ENCODE results near the gene C1R.
"Not testable (repeated sequence)": the region's sequence is repeated elsewhere in the genome, so short reads cannot be mapped to it uniquely, and the experiment has no call there.

The C1R gene

GRCh38 chr12:7038591-7038990 lies 53.7 kb downstream of the C1R start:
- no peak for TF ChIP-seq CTCF (IDR thresholded peaks at IDR 0.05; ENCODE audit: insufficient read depth, low read length)
- TF ChIP-seq SPI1 (IDR thresholded peaks at IDR 0.05; ENCODE audit: borderline replicate concordance, low read depth) = no peak
- TF ChIP-seq POLR2AphosphoS5 (IDR thresholded peaks at IDR 0.05; ENCODE audit: low read depth) = no peak
- TF ChIP-seq REST (IDR thresholded peaks at IDR 0.05; ENCODE audit: insufficient replicate concordance, low read depth) = no peak
- no peak for TF ChIP-seq GABPA (IDR thresholded peaks at IDR 0.05; ENCODE audit: low read depth)
- H3K27ac ChIP-seq (replicated peaks) = no peak overlapping the region
- DNase-seq (ENCODE audit: low read depth in 1 of 2, low spot score in 1 of 2) = no peak
- no peak overlapping the region for H3K4me3 ChIP-seq (replicated peaks; ENCODE audit: insufficient read depth, low read length)
- H3K27me3 ChIP-seq (ENCODE audit: insufficient read depth, poor library complexity, severe bottlenecking) = no peaks in the 10 kb centered on the region

GRCh38 chr12:7037411-7037810 lies 54.8 kb downstream of the C1R start:
- H3K27ac ChIP-seq (replicated peaks); DNase-seq (ENCODE audit: low read depth in 1 of 2, low spot score in 1 of 2); H3K4me3 ChIP-seq (replicated peaks; ENCODE audit: insufficient read depth, low read length); H3K27me3 ChIP-seq (ENCODE audit: insufficient read depth, poor library complexity, severe bottlenecking): not testable (repeated sequence)

GRCh38 chr12:7035463-7035862 lies 56.8 kb downstream of the C1R start:
- TF ChIP-seq SPI1 (IDR thresholded peaks at IDR 0.05; ENCODE audit: borderline replicate concordance, low read depth) = no peak

GRCh38 chr12:7034464-7034863 lies 57.8 kb downstream of the C1R start:
- Histone ChIP-seq H3K27me3 (ENCODE audit: insufficient read depth, poor library complexity, severe bottlenecking) (no peaks in the 10 kb centered on the region), H3K27ac (replicated peaks) (no peak overlapping the region), H3K4me3 (replicated peaks; ENCODE audit: insufficient read depth, low read length) (no peak overlapping the region)
- TF ChIP-seq POLR2AphosphoS5 (IDR thresholded peaks at IDR 0.05; ENCODE audit: low read depth) = no peak
- TF ChIP-seq GABPA (IDR thresholded peaks at IDR 0.05; ENCODE audit: low read depth) = no peak
- TF ChIP-seq CTCF (IDR thresholded peaks at IDR 0.05; ENCODE audit: insufficient read depth, low read length) = no peak
- DNase-seq (ENCODE audit: low read depth in 1 of 2, low spot score in 1 of 2) = no peak

More at GRCh38 chr12:7035463-7035862, 56.8 kb downstream of the C1R start:
- Histone ChIP-seq H3K4me3 (replicated peaks; ENCODE audit: insufficient read depth, low read length) (no peak overlapping the region), H3K27me3 (ENCODE audit: insufficient read depth, poor library complexity, severe bottlenecking) (no peaks in the 10 kb centered on the region), H3K27ac (replicated peaks) (no peak overlapping the region)
- no peak for DNase-seq (ENCODE audit: low read depth in 1 of 2, low spot score in 1 of 2)

GRCh38 chr12:7032990-7033389 lies 59.3 kb downstream of the C1R start:
- no peak overlapping the region for H3K27ac ChIP-seq (replicated peaks)
- H3K4me3 ChIP-seq (replicated peaks; ENCODE audit: insufficient read depth, low read length) = no peak overlapping the region
- TF ChIP-seq GABPA (IDR thresholded peaks at IDR 0.05; ENCODE audit: low read depth) (no peak), CTCF (IDR thresholded peaks at IDR 0.05; ENCODE audit: insufficient read depth, low read length) (no peak), SPI1 (IDR thresholded peaks at IDR 0.05; ENCODE audit: borderline replicate concordance, low read depth) (no peak)
- DNase-seq (ENCODE audit: low read depth in 1 of 2, low spot score in 1 of 2) = no peak
- H3K27me3 ChIP-seq (ENCODE audit: insufficient read depth, poor library complexity, severe bottlenecking) = no peaks in the 10 kb centered on the region

GRCh38 chr12:7031306-7031705 lies 60.9 kb downstream of the C1R start:
- Histone ChIP-seq H3K4me3 (replicated peaks; ENCODE audit: insufficient read depth, low read length) (no peak overlapping the region), H3K27ac (replicated peaks) (no peak overlapping the region), H3K27me3 (ENCODE audit: insufficient read depth, poor library complexity, severe bottlenecking) (no peaks in the 10 kb centered on the region)
- TF ChIP-seq GABPA (IDR thresholded peaks at IDR 0.05; ENCODE audit: low read depth) (no peak), POLR2AphosphoS5 (IDR thresholded peaks at IDR 0.05; ENCODE audit: low read depth) (no peak), SPI1 (IDR thresholded peaks at IDR 0.05; ENCODE audit: borderline replicate concordance, low read depth) (no peak), CTCF (IDR thresholded peaks at IDR 0.05; ENCODE audit: insufficient read depth, low read length) (no peak), REST (IDR thresholded peaks at IDR 0.05; ENCODE audit: insufficient replicate concordance, low read depth) (no peak)
- no peak for DNase-seq (ENCODE audit: low read depth in 1 of 2, low spot score in 1 of 2)
